ENCODE results near the gene TCFL5. TPM values are rescaled to one million over a fixed set of nuclear protein-coding genes. Genes with fewer than 3 reads are reported as not detected.
"Not testable (repeated sequence)": the region's sequence is repeated elsewhere in the genome, so short reads cannot be mapped to it uniquely, and the experiment has no call there.

Gene TCFL5
- total RNA-seq, 2 experiments from 2014 or later, result 5.4 to 5.8 TPM

GRCh38 chr20:62856931-62857619, 4.5 kb downstream of the TCFL5 start:
- no peak overlapping the region for H3K4me3 Mint-ChIP-seq
- no peaks in the 10 kb centered on the region for H3K9me3 Mint-ChIP-seq
- peaks cover 23% of the 10 kb centered on the region for H3K36me3 Mint-ChIP-seq
- H3K27ac Mint-ChIP-seq, result no peak overlapping the region
- no peak for DNase-seq
- no peaks in the 10 kb centered on the region for H3K27me3 Mint-ChIP-seq
- H3K4me1 Mint-ChIP-seq, result peaks cover 23% of the 10 kb centered on the region

- H3K4me1 Mint-ChIP-seq, result peaks cover 17% of the 10 kb centered on the region
- peaks cover 21% of the 10 kb centered on the region for H3K36me3 Mint-ChIP-seq
- H3K4me3 Mint-ChIP-seq, result no peak overlapping the region
- no peaks in the 10 kb centered on the region for H3K27me3 Mint-ChIP-seq
- no peaks in the 10 kb centered on the region for H3K9me3 Mint-ChIP-seq
- no peak for DNase-seq
- H3K27ac Mint-ChIP-seq, result no peak overlapping the region
Observed at GRCh38 chr20:62855120-62855519, 6.5 kb downstream of the TCFL5 start.

- Mint-ChIP-seq H3K27ac (no peak overlapping the region), H3K27me3 (no peaks in the 10 kb centered on the region), H3K9me3 (no peaks in the 10 kb centered on the region), H3K4me1 (peaks cover 7% of the 10 kb centered on the region), H3K36me3 (peaks cover 21% of the 10 kb centered on the region), H3K4me3 (no peak overlapping the region)
- no peak for DNase-seq
Observed at GRCh38 chr20:62854121-62854520, 7.5 kb downstream of the TCFL5 start.

- H3K27me3 Mint-ChIP-seq, DNase-seq, H3K9me3 Mint-ChIP-seq, H3K4me3 Mint-ChIP-seq, H3K27ac Mint-ChIP-seq, H3K4me1 Mint-ChIP-seq: not testable (repeated sequence)
- H3K36me3 Mint-ChIP-seq, result peaks cover 21% of the 10 kb centered on the region
Observed at GRCh38 chr20:62853304-62853703, 8.3 kb downstream of the TCFL5 start.

- Mint-ChIP-seq H3K9me3 (no peaks in the 10 kb centered on the region), H3K36me3 (peaks cover 18% of the 10 kb centered on the region), H3K27ac (no peak overlapping the region), H3K27me3 (no peaks in the 10 kb centered on the region), H3K4me3 (no peak overlapping the region), H3K4me1 (peaks cover 2% of the 10 kb centered on the region)
- DNase-seq, result no peak
Observed at GRCh38 chr20:62852841-62853240, 8.8 kb downstream of the TCFL5 start.

GRCh38 chr20:62852196-62852595, 9.4 kb downstream of the TCFL5 start:
- Mint-ChIP-seq H3K27me3 (no peaks in the 10 kb centered on the region), H3K27ac (no peak overlapping the region), H3K9me3 (no peaks in the 10 kb centered on the region), H3K4me3 (no peak overlapping the region), H3K4me1 (no peaks in the 10 kb centered on the region), H3K36me3 (peaks cover 14% of the 10 kb centered on the region)
- no peak for DNase-seq

GRCh38 chr20:62850333-62850974, 11.2 kb downstream of the TCFL5 start:
- no peaks in the 10 kb centered on the region for H3K27me3 Mint-ChIP-seq
- H3K9me3 Mint-ChIP-seq, result no peaks in the 10 kb centered on the region
- DNase-seq, result no peak
- no peak overlapping the region for H3K4me3 Mint-ChIP-seq
- peaks cover 12% of the 10 kb centered on the region for H3K36me3 Mint-ChIP-seq
- no peak overlapping the region for H3K27ac Mint-ChIP-seq
- H3K4me1 Mint-ChIP-seq, result no peaks in the 10 kb centered on the region

GRCh38 chr20:62849431-62849830, 12.2 kb downstream of the TCFL5 start:
- no peaks in the 10 kb centered on the region for H3K9me3 Mint-ChIP-seq
- peaks cover 10% of the 10 kb centered on the region for H3K36me3 Mint-ChIP-seq
- no peaks in the 10 kb centered on the region for H3K4me1 Mint-ChIP-seq
- no peak overlapping the region for H3K4me3 Mint-ChIP-seq
- no peak overlapping the region for H3K27ac Mint-ChIP-seq
- no peaks in the 10 kb centered on the region for H3K27me3 Mint-ChIP-seq
- no peak for DNase-seq

- not testable (repeated sequence) for H3K4me1 Mint-ChIP-seq, H3K4me3 Mint-ChIP-seq, H3K27me3 Mint-ChIP-seq, H3K9me3 Mint-ChIP-seq, H3K27ac Mint-ChIP-seq, DNase-seq
- peaks cover 10% of the 10 kb centered on the region for H3K36me3 Mint-ChIP-seq
Observed at GRCh38 chr20:62848917-62849316, 12.7 kb downstream of the TCFL5 start.

- no peak for DNase-seq
- Mint-ChIP-seq H3K4me1 (no peaks in the 10 kb centered on the region), H3K27ac (no peak overlapping the region), H3K9me3 (no peaks in the 10 kb centered on the region), H3K4me3 (no peak overlapping the region), H3K36me3 (peaks cover 4% of the 10 kb centered on the region), H3K27me3 (no peaks in the 10 kb centered on the region)
Observed at GRCh38 chr20:62846166-62846890, 15.3 kb downstream of the TCFL5 start.

- Mint-ChIP-seq H3K9me3 (no peaks in the 10 kb centered on the region), H3K27me3 (no peaks in the 10 kb centered on the region), H3K4me3 (no peak overlapping the region), H3K36me3 (peaks cover 4% of the 10 kb centered on the region), H3K27ac (no peak overlapping the region), H3K4me1 (no peaks in the 10 kb centered on the region)
- DNase-seq, result no peak
Observed at GRCh38 chr20:62845416-62846160, 16.0 kb downstream of the TCFL5 start.

- Mint-ChIP-seq H3K9me3 (no peaks in the 10 kb centered on the region), H3K36me3 (peaks cover 4% of the 10 kb centered on the region), H3K27me3 (no peaks in the 10 kb centered on the region)
Observed at GRCh38 chr20:62844182-62844581, 17.4 kb downstream of the TCFL5 start.

GRCh38 chr20:62843656-62844055, 18.0 kb downstream of the TCFL5 start:
- Mint-ChIP-seq H3K36me3 (peaks cover 4% of the 10 kb centered on the region), H3K27ac (no peak overlapping the region), H3K9me3 (no peaks in the 10 kb centered on the region), H3K4me3 (no peak overlapping the region), H3K4me1 (no peaks in the 10 kb centered on the region), H3K27me3 (no peaks in the 10 kb centered on the region)
- DNase-seq, result no peak

More at GRCh38 chr20:62844182-62844581, 17.4 kb downstream of the TCFL5 start:
- Mint-ChIP-seq H3K27ac (no peak overlapping the region), H3K4me3 (no peak overlapping the region), H3K4me1 (no peaks in the 10 kb centered on the region)
- no peak for DNase-seq

- Mint-ChIP-seq H3K9me3 (no peaks in the 10 kb centered on the region), H3K27me3 (no peaks in the 10 kb centered on the region), H3K27ac (no peak overlapping the region), H3K4me1 (peaks cover 5% of the 10 kb centered on the region), H3K4me3 (no peak overlapping the region), H3K36me3 (peaks cover 4% of the 10 kb centered on the region)
- no peak for DNase-seq
Observed at GRCh38 chr20:62841705-62842212, 19.9 kb downstream of the TCFL5 start.

Data from activated naive CD8-positive, alpha-beta T cell treated with anti-CD3 and anti-CD28 coated beads for 36 hours (primary cell).